NCI-H446 (cell line): ENCODE data around the gene DEUP1.

Source experiments
- DNase-seq, 2 experiments: peaks; one replicate each; lab custom pipeline; 2025; lab: John Stamatoyannopoulos, UW

DEUP1 gene

GRCh38 chr11:93478841-93479240 is 148.3 kb downstream of the DEUP1 start:
- DNase-seq: no peak

GRCh38 chr11:93480256-93480655 is 149.7 kb downstream of the DEUP1 start:
- DNase-seq: no peak

GRCh38 chr11:93480756-93481155 is 150.2 kb downstream of the DEUP1 start:
- no peak for DNase-seq

GRCh38 chr11:93481279-93481678 is 150.7 kb downstream of the DEUP1 start:
- DNase-seq: no peak

GRCh38 chr11:93481696-93482095 is 151.2 kb downstream of the DEUP1 start:
- no peak for DNase-seq

- DNase-seq: no peak
These were observed 152.0 kb downstream of the DEUP1 start for GRCh38 chr11:93482556-93482955.

GRCh38 chr11:93484716-93485115 is 154.2 kb downstream of the DEUP1 start:
- no peak for DNase-seq

- no peak for DNase-seq
These were observed 155.4 kb downstream of the DEUP1 start for GRCh38 chr11:93485983-93486382.

- no peak for DNase-seq
These were observed 156.5 kb downstream of the DEUP1 start for GRCh38 chr11:93487032-93487483.
